HepG2 (cell line): ENCODE results near the gene HDAC4. TPM values are rescaled to one million over a fixed set of nuclear protein-coding genes. Genes with fewer than 3 reads are reported as not detected.

ENCODE experiments used
- ATAC-seq: fragments of 200-7000 bp; cut with Tn5 transposase; 3 replicates; pipeline ENCODE4 v1.9.1; 2020; ENCODE audit warnings: mild to moderate bottlenecking, moderate library complexity
- BruUV-seq: library from RNA; stranded (reverse); fragments of 400-500 nt; replicated peaks from 2 replicates; lab custom pipeline; 2021; lab: Mats Ljungman, UMichigan
- CTCF ChIA-PET: fragments of 300-600 bp; formaldehyde crosslinking; extraction: SDS; loops from one replicate; lab custom pipeline; 2021; ENCODE audit warnings: low total read pairs, inconsistent platforms, low intra/inter-chr PET ratio; lab: Yijun Ruan, JAX
- POLR2A ChIA-PET: fragments of 350-600 bp; sonication (Branson Sonifier 250); formaldehyde crosslinking; loops from one replicate; lab custom pipeline; 2020; ENCODE audit warnings: antibody characterized with exemption, inconsistent platforms; lab: Yijun Ruan, JAX
- DNase-seq: peaks from one replicate; pipeline ENCODE4 v3.0.0-alpha.2; 2015; ENCODE audit warnings: low spot score
- FAIRE-seq: peaks from 3 replicates; lab custom pipeline; 2011; peaks lifted over from hg19 to GRCh38; lab: Jason Lieb, UNC
- H2AFZ ChIP-seq: one replicate; pipeline ENCODE4 v1.6.1; 2011; ENCODE audit warnings: low read length, inconsistent platforms
- H3K27ac ChIP-seq: fragments of 300-600 bp; 3 replicates; pipeline ENCODE4 v1.8.0; 2011; ENCODE audit warnings: mixed run types, mild to moderate bottlenecking, mixed read lengths, low read length, inconsistent platforms; ENCODE audit not compliant: insufficient read depth; ENCODE audit errors: extremely low read length
- H3K27me3 ChIP-seq, 2 experiments: fragments of 200-600 bp in 1 of 2; 2 replicates in 1 of 2; 3 replicates in 1 of 2; pipeline versions ENCODE4 v1.6.0 to v1.8.0; 2011; ENCODE audit warnings: low read length in 2 of 2, mild to moderate bottlenecking in 2 of 2, moderate library complexity in 2 of 2, inconsistent platforms in 1 of 2; ENCODE audit not compliant: insufficient read depth in 2 of 2, control insufficient read depth in 1 of 2
- H3K36me3 ChIP-seq, 2 experiments: fragments of 200-600 bp in 1 of 2; replicated peaks in 1 of 2; 2 replicates in 1 of 2; 3 replicates in 1 of 2; pipeline versions ENCODE4 v1.5.1 to v1.8.0; 2011; ENCODE audit warnings: low read length in 2 of 2, inconsistent platforms in 1 of 2; ENCODE audit not compliant: insufficient read depth in 2 of 2, control insufficient read depth in 1 of 2
- H3K4me1 ChIP-seq: 2 replicates; pipeline ENCODE4 v1.5.1; 2012; ENCODE audit warnings: low read length, inconsistent platforms; ENCODE audit not compliant: insufficient read depth
- H3K4me2 ChIP-seq: 2 replicates; pipeline ENCODE4 v1.6.0; 2011; ENCODE audit warnings: low read depth, low read length, inconsistent platforms
- H3K4me3 ChIP-seq, 3 experiments: fragments of 200-600 bp in 1 of 3; sonication (generic), shearing (Covaris generic) in 1 of 3; replicated peaks in 1 of 3; 2 replicates each; pipeline ENCODE4 v1.5.1; 2011 to 2016; ENCODE audit warnings: low read length in 3 of 3, inconsistent platforms in 2 of 3, low read depth in 2 of 3, mild to moderate bottlenecking in 2 of 3, control low read depth in 1 of 3, mixed read lengths in 1 of 3; ENCODE audit not compliant: insufficient read depth in 1 of 3
- H3K79me2 ChIP-seq: one replicate; pipeline ENCODE4 v1.6.1; 2011; ENCODE audit warnings: low read length, inconsistent platforms; ENCODE audit not compliant: insufficient read depth
- H3K9ac ChIP-seq: 2 replicates; pipeline ENCODE4 v1.6.0; 2011; ENCODE audit warnings: mild to moderate bottlenecking, low read depth, low read length, inconsistent platforms; ENCODE audit not compliant: insufficient read depth
- H3K9me3 ChIP-seq: 2 replicates; pipeline ENCODE4 v1.5.1; 2012; ENCODE audit warnings: mild to moderate bottlenecking, low read length
- H4K20me1 ChIP-seq: 2 replicates; pipeline ENCODE4 v1.6.0; 2011; ENCODE audit warnings: inconsistent platforms, mild to moderate bottlenecking, low read length, moderate library complexity; ENCODE audit not compliant: insufficient read depth
- HNF1A ChIP-seq, 2 experiments: sonication (generic) in 1 of 2; formaldehyde crosslinking in 1 of 2; IDR thresholded peaks; 2 replicates each; pipeline versions ENCODE4 v1.4.0 to v1.6.1; 2016 to 2020; ENCODE audit warnings: borderline replicate concordance in 1 of 2, low read depth in 1 of 2, mild to moderate bottlenecking in 1 of 2, missing genetic modification reagents in 1 of 2
- HNRNPL ChIP-seq: fragments of 200-400 bp; formaldehyde crosslinking; IDR thresholded peaks from 2 replicates; pipeline ENCODE4 v1.6.1; 2017; ENCODE audit warnings: mild to moderate bottlenecking, low read depth, low read length
- HOXA3 ChIP-seq: sonication (generic); formaldehyde crosslinking; IDR thresholded peaks from 2 replicates; pipeline ENCODE4 v1.5.0; 2020; ENCODE audit warnings: missing genetic modification reagents
- KDM2A ChIP-seq: sonication (generic); formaldehyde crosslinking; IDR thresholded peaks from 2 replicates; pipeline ENCODE4 v1.4.0; 2020; ENCODE audit warnings: low read depth, missing genetic modification reagents, borderline replicate concordance
- KDM6A ChIP-seq: IDR thresholded peaks from 2 replicates; pipeline ENCODE4 v1.6.1; 2016; ENCODE audit warnings: low read depth
- KMT2B ChIP-seq: IDR thresholded peaks from 2 replicates; pipeline ENCODE4 v1.6.1; 2016; ENCODE audit warnings: missing genetic modification reagents, missing compliant biosample characterization
- MNT ChIP-seq: fragments of 450-650 bp; IDR thresholded peaks from 2 replicates; pipeline ENCODE4 v1.6.1; 2016
- MYC ChIP-seq: sonication (generic); formaldehyde crosslinking; IDR thresholded peaks from 2 replicates; pipeline ENCODE4 v1.9.0; 2021; ENCODE audit warnings: missing genetic modification reagents, borderline replicate concordance
- NONO ChIP-seq, 2 experiments: fragments of 450-650 bp in 1 of 2; sonication (generic) in 1 of 2; formaldehyde crosslinking in 1 of 2; IDR thresholded peaks in 1 of 2; conservative IDR thresholded peaks in 1 of 2; 2 replicates each; pipeline versions ENCODE4 v1.6.1 to v1.8.0; 2017 to 2022; ENCODE audit warnings: mild to moderate bottlenecking in 1 of 2, missing genetic modification reagents in 1 of 2, moderate library complexity in 1 of 2
- RFX3 ChIP-seq: IDR thresholded peaks from 2 replicates; pipeline ENCODE4 v1.6.1; 2016; ENCODE audit warnings: missing biosample characterization, missing genetic modification reagents
- RXRA ChIP-seq: sonication (generic); formaldehyde crosslinking; IDR thresholded peaks from 2 replicates; pipeline ENCODE4 v1.5.1; 2020; ENCODE audit warnings: missing genetic modification reagents
- SSRP1 ChIP-seq: IDR thresholded peaks from 2 replicates; pipeline ENCODE4 v1.6.1; 2016; ENCODE audit warnings: control low read depth
- TBX2 ChIP-seq: sonication (generic); formaldehyde crosslinking; IDR thresholded peaks from 2 replicates; pipeline ENCODE4 v1.5.0; 2020; ENCODE audit warnings: missing genetic modification reagents, mild to moderate bottlenecking, borderline replicate concordance
- TGIF2 ChIP-seq: IDR thresholded peaks from 2 replicates; pipeline ENCODE4 v1.6.1; 2016; ENCODE audit warnings: control low read depth, missing compliant biosample characterization
- ZEB1 ChIP-seq: IDR thresholded peaks from 2 replicates; pipeline ENCODE4 v1.6.1; 2012; ENCODE audit warnings: mild to moderate bottlenecking, low read depth, inconsistent platforms; ENCODE audit not compliant: insufficient replicate concordance
- ZFX ChIP-seq: sonication (generic); formaldehyde crosslinking; IDR thresholded peaks from 2 replicates; pipeline ENCODE4 v1.4.0; 2020; ENCODE audit warnings: mild to moderate bottlenecking, low read depth, missing genetic modification reagents, moderate library complexity
- ZNF33B ChIP-seq: sonication (generic); formaldehyde crosslinking; IDR thresholded peaks from 2 replicates; pipeline ENCODE4 v1.5.1; 2020; ENCODE audit warnings: mild to moderate bottlenecking, missing genetic modification reagents
- ZNF343 ChIP-seq: sonication (generic); formaldehyde crosslinking; IDR thresholded peaks from 2 replicates; pipeline ENCODE4 v1.4.0; 2020; ENCODE audit warnings: mild to moderate bottlenecking, missing genetic modification reagents
- ZNF605 ChIP-seq: sonication (generic); formaldehyde crosslinking; IDR thresholded peaks from 2 replicates; pipeline ENCODE4 v1.8.0; 2022; ENCODE audit warnings: mild to moderate bottlenecking, missing genetic modification reagents
- whole genome bisulfite sequencing: methylation state at CpG from one replicate; pipeline ENCODE4 v1.1.6; 2017; ENCODE audit warnings: low lambda C conversion rate; 5-methylcytosine and 5-hydroxymethylcytosine counted together
- in situ Hi-C: cut with HindIII; loops from 2 replicates; pipeline ENCODE4 v1.10.0; 2017; ENCODE audit warnings: low pct_unique_long_range_greater_than_20kb; ENCODE audit not compliant: extremely low pct_ligation_motif_present
- intact Hi-C: fragments of 100-400 bp; cut with micrococcal nuclease; formaldehyde crosslinking; loops from one replicate; pipeline ENCODE4 v1.10.0; 2022; ENCODE audit not compliant: unreplicated experiment
- polyA plus RNA-seq, 8 experiments: library from polyadenylated mRNA; depleted of rRNA in 3 of 8; stranded (reverse) in 7 of 8; unstranded in 1 of 8; fragments of >200 nt; fragmentation: Illumina TruSeq in 4 of 8; extraction: Trizol in 4 of 8; gene quantifications; 2 replicates each; pipeline versions ENCODE4 v1.2.1 to v1.2.3, GENCODE V29; 2011 to 2016; ENCODE audit warnings: low read depth in 4 of 8, missing spikeins in 1 of 8, mixed read lengths in 1 of 8; ENCODE audit not compliant: insufficient read depth in 1 of 8
- total RNA-seq, 5 experiments: library from RNA; depleted of rRNA; stranded (reverse); fragments of >200 nt; fragmentation: Illumina TruSeq; extraction: Trizol; gene quantifications; 2 replicates each; pipeline ENCODE4 v1.2.3, GENCODE V29; 2016; ENCODE audit warnings: low read depth in 1 of 5

The HDAC4 gene
- total and polyA plus RNA-seq, 2 of the 13 experiments (the other 11 are each of a cell fraction or from before 2014, with no cell fraction given): 10.1 to 11.5 TPM

- FAIRE-seq: peak; percentile 79
- peaks cover 40% of the 10 kb centered on the region for H3K79me2 ChIP-seq
- POLR2A ChIA-PET: interaction anchor here (1.8 kb wide), 1 partner anchor 102 kb away, joined by 4 read pairs; the partner anchor contains the start of gene HDAC4
- DNase-seq: peak; percentile 87
- peaks cover 66% of the 10 kb centered on the region for H3K4me1 ChIP-seq
- no TSS peak for BruUV-seq
- CTCF ChIA-PET: no interaction called here
- peak overlapping the region; percentile 7 to 45 (median 16); a peak in 3 of 6 replicates for H3K4me3 ChIP-seq
- H3K9me3 ChIP-seq: no peaks in the 10 kb centered on the region
- peak overlapping the region; percentile 45 for H3K9ac ChIP-seq
- peak; percentile 78 for ATAC-seq
- H2AFZ ChIP-seq: no peak overlapping the region
- peaks cover 87% of the 10 kb centered on the region for H4K20me1 ChIP-seq
- intact Hi-C loops: loop anchor here (1.0 to 10.0 kb wide), 2 partner anchors 105 to 117 kb away; partner anchors contain the start of gene HDAC4
- 19% methylated on average over 15 of the region's 19 CpGs for WGBS
- H3K36me3 ChIP-seq: no peaks in the 10 kb centered on the region
- peak overlapping the region; percentile 75 for H3K4me2 ChIP-seq
- no peak overlapping the region for H3K27ac ChIP-seq
- in situ Hi-C loops: no loop called here
- H3K27me3 ChIP-seq: no peaks in the 10 kb centered on the region
- TF ChIP-seq HOXA3 (CRISPR knock-in tag) (peak; percentile 62; the same call in 1 of the 2 replicates), ZNF605 (CRISPR knock-in tag) (0 out of 2 replicates have a peak, but pooled peaks have one; percentile 30), ZEB1 (no peak), HNF1A (IDR thresholded peaks at IDR 0.05; ENCODE audit: low read depth) (peak; percentile 91), HNF1A (CRISPR knock-in tag; IDR thresholded peaks at IDR 0.05; ENCODE audit: borderline replicate concordance) (peak; percentile 91), TGIF2 (CRISPR knock-in tag) (peak; percentile 50; the same call in 1 of the 2 replicates), ZNF33B (CRISPR knock-in tag) (no peak), KDM6A (CRISPR knock-in tag) (peak; percentile 63; the same call in 1 of the 2 replicates), TBX2 (peak; percentile 78), KDM2A (CRISPR knock-in tag) (peak; percentile 39; the same call in 1 of the 2 replicates), MNT (peak; percentile 95), RFX3 (CRISPR knock-in tag) (no peak), KMT2B (no peak), ZFX (CRISPR knock-in tag) (no peak), NONO (IDR thresholded peaks at IDR 0.05) (no peak), NONO (CRISPR knock-in tag; conservative IDR thresholded peaks at IDR 0.05) (no peak), ZNF343 (no peak), HNRNPL (peak; percentile 96), SSRP1 (no peak), MYC (CRISPR knock-in tag) (peak; percentile 73; the same call in 1 of the 2 replicates), RXRA (CRISPR knock-in tag) (peak; percentile 61; the same call in 1 of the 2 replicates)
Observed at GRCh38 chr2:239299218-239299939, 101.4 kb downstream of the HDAC4 start.
